ENCODE measurements around the gene ARHGAP25. TPM values are rescaled to one million over a fixed set of nuclear protein-coding genes. Genes with fewer than 3 reads are reported as not detected.

ARHGAP25 gene
- total RNA-seq: 0.10 and 0.91 TPM in 2 replicates

GRCh38 chr2:68734688-68735525, at the start of gene ARHGAP25:
Gene ARHGAP25, plus strand, starts transcription at chr2:68734811. Its CDS starts 389 bp downstream, at chr2:68735200.

GRCh38 chr2:68871159-68871764, 136.7 kb downstream of the ARHGAP25 start, which contains the start of gene BMP10:
Gene BMP10, minus strand, starts transcription at chr2:68871397. Its CDS starts 39 bp downstream, at chr2:68871358.

Other genes with a start within 250 kb of the ARHGAP25 start
- not detected in 2 replicates for gene PROKR1, start 91.2 kb upstream of the ARHGAP25 start, total RNA-seq
- gene BMP10, start 136.6 kb downstream of the ARHGAP25 start, total RNA-seq: not detected in 2 replicates
- gene GKN2, start 218.1 kb downstream of the ARHGAP25 start, total RNA-seq: not detected in 2 replicates
- not detected in 2 replicates for gene GKN1, start 239.8 kb downstream of the ARHGAP25 start, total RNA-seq

All from smooth muscle cell of the pulmonary artery (primary cell).